ENCODE results near the gene DMWD.

DNA sequence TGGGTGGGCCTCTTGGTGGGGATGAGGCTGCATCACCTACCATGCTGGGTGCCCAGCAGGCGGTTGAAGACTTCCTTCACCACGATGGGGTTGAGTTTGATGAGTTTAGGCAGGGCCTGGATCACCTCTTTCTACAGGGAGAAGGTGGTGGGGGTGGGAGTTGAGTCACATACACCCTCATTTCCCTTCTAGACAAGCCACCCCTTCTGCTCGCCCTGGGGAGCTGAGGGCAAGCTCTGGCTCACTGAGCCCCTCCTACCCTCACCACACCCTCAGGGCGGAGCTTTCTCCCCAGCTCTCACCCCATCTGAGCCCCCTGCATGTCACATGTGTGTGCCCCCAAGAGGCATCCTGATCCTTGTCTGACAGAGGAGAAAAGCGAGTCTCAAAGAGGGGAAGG lies 30.1 kb upstream of the DMWD start:
- TF ChIP-seq, protein P1, sequence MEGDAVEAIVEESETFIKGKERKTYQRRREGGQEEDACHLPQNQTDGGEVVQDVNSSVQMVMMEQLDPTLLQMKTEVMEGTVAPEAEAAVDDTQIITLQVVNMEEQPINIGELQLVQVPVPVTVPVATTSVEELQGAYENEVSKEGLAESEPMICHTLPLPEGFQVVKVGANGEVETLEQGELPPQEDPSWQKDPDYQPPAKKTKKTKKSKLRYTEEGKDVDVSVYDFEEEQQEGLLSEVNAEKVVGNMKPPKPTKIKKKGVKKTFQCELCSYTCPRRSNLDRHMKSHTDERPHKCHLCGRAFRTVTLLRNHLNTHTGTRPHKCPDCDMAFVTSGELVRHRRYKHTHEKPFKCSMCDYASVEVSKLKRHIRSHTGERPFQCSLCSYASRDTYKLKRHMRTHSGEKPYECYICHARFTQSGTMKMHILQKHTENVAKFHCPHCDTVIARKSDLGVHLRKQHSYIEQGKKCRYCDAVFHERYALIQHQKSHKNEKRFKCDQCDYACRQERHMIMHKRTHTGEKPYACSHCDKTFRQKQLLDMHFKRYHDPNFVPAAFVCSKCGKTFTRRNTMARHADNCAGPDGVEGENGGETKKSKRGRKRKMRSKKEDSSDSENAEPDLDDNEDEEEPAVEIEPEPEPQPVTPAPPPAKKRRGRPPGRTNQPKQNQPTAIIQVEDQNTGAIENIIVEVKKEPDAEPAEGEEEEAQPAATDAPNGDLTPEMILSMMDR (conservative IDR thresholded peaks at IDR 0.05; ENCODE audit: low read length): no peak
- no peak for TF ChIP-seq EZH2phosphoT487 (IDR thresholded peaks at IDR 0.05; ENCODE audit: borderline replicate concordance, low read depth, low read length)

Data from OCI-LY7 (cell line).